Activated B cell treated with CpG ODN at 0.5 μM for 24 hours (primary cell): ENCODE results near the gene LINGO4. TPM values are rescaled to one million over a fixed set of nuclear protein-coding genes. Genes with fewer than 3 reads are reported as not detected.

Experiments used
- ATAC-seq: fragments of 200-7000 bp; cut with Tn5 transposase; one replicate; pipeline ENCODE4 v1.10.0; 2021; ENCODE audit warnings: low read depth, mild to moderate bottlenecking, moderate library complexity
- CTCF ChIA-PET: fragments of 350-600 bp; sonication (Branson Sonifier 250); formaldehyde crosslinking; loops from one replicate; lab custom pipeline; 2021; ENCODE audit warnings: antibody characterized with exemption; lab: Charles Lee
- POLR2A ChIA-PET: fragments of 350-600 bp; sonication (Branson Sonifier 250); formaldehyde crosslinking; loops from one replicate; lab custom pipeline; 2021; ENCODE audit warnings: antibody characterized with exemption; lab: Charles Lee
- DNase-seq: peaks from one replicate; pipeline ENCODE4 v3.0.0; 2022
- H3K27ac Mint-ChIP-seq: one replicate; pipeline ENCODE4 v1.8.0; 2020; ENCODE audit warnings: mixed read lengths
- H3K27me3 Mint-ChIP-seq: one replicate; pipeline ENCODE4 v1.8.0; 2021; ENCODE audit warnings: mixed read lengths
- H3K36me3 Mint-ChIP-seq: one replicate; pipeline ENCODE4 v1.8.0; 2021; ENCODE audit warnings: low read depth, mixed read lengths
- H3K4me1 Mint-ChIP-seq: one replicate; pipeline ENCODE4 v1.8.0; 2021; ENCODE audit warnings: mixed read lengths
- H3K4me3 Mint-ChIP-seq: one replicate; pipeline ENCODE4 v1.8.0; 2020; ENCODE audit warnings: mild to moderate bottlenecking, mixed read lengths
- H3K9me3 Mint-ChIP-seq: one replicate; pipeline ENCODE4 v1.8.0; 2020; ENCODE audit warnings: mixed read lengths
- intact Hi-C: fragments of 100-400 bp; cut with micrococcal nuclease; formaldehyde crosslinking; loops from one replicate; pipeline ENCODE4 v1.15.1; 2024
- total RNA-seq: library from RNA; stranded (reverse); gene quantifications from 2 replicates; pipeline ENCODE4 v1.2.3, GENCODE V29; 2022
- TF ChIP-seq, protein P1 (sequence below): fragments of 200-600 bp; IDR thresholded peaks from one replicate; pipeline ENCODE4 v1.8.0; 2022; ENCODE audit warnings: antibody characterized with exemption, mild to moderate bottlenecking

The LINGO4 gene
- total RNA-seq, 1 donor from 2014 or later, result not detected

GRCh38 chr1:151801846-151802245 lies 3.4 kb downstream of the LINGO4 start:
- Mint-ChIP-seq H3K4me3 (no peak overlapping the region), H3K27ac (no peak overlapping the region), H3K9me3 (no peaks in the 10 kb centered on the region), H3K36me3 (no peaks in the 10 kb centered on the region), H3K4me1 (peaks cover 8% of the 10 kb centered on the region), H3K27me3 (peaks cover 7% of the 10 kb centered on the region)
- ChIA-PET POLR2A (no interaction called here), CTCF (no interaction called here)
- no peak for ATAC-seq
- TF ChIP-seq, protein P1, sequence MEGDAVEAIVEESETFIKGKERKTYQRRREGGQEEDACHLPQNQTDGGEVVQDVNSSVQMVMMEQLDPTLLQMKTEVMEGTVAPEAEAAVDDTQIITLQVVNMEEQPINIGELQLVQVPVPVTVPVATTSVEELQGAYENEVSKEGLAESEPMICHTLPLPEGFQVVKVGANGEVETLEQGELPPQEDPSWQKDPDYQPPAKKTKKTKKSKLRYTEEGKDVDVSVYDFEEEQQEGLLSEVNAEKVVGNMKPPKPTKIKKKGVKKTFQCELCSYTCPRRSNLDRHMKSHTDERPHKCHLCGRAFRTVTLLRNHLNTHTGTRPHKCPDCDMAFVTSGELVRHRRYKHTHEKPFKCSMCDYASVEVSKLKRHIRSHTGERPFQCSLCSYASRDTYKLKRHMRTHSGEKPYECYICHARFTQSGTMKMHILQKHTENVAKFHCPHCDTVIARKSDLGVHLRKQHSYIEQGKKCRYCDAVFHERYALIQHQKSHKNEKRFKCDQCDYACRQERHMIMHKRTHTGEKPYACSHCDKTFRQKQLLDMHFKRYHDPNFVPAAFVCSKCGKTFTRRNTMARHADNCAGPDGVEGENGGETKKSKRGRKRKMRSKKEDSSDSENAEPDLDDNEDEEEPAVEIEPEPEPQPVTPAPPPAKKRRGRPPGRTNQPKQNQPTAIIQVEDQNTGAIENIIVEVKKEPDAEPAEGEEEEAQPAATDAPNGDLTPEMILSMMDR, result no peak
- intact Hi-C loops, result no loop called here
- no peak for DNase-seq

DNA sequence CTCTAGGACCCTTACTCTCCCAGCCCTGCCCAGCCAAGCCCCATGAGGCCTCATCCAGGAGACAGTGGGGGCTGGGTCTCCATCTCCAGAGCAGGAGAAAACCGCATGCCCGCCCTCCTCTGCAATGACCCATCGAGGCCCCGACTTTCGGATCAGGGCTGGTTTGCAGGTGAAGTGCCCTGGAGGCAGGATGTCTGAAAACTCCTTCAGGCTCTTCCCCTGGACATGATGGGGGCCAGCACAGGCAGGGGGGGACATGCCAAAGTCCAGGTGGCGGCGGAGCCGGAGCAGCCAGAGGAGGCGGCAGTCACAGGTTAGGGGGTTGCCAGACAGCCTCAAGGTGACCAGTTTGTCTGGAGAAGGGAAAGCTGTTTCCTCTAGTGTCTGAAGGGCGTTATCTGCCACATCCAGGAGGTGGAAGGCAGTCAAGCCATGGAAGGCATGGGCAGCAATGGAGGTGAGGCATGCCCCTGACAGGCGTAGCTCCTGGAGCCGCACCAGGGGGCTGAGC lies 3.9 kb downstream of the LINGO4 start:
- POLR2A ChIA-PET, result interaction anchor here (0.5 kb wide), 1 partner anchor 8 kb away, joined by 8 read pairs; no protein-coding TSS in a partner anchor
- Mint-ChIP-seq H3K9me3 (no peaks in the 10 kb centered on the region), H3K27me3 (peaks cover 7% of the 10 kb centered on the region), H3K27ac (no peak overlapping the region), H3K4me1 (peaks cover 8% of the 10 kb centered on the region), H3K4me3 (no peak overlapping the region), H3K36me3 (no peaks in the 10 kb centered on the region)
- intact Hi-C loops, result no loop called here
- no peak for ATAC-seq
- TF ChIP-seq, protein P1, result no peak
- CTCF ChIA-PET, result no interaction called here
- no peak for DNase-seq

DNA sequence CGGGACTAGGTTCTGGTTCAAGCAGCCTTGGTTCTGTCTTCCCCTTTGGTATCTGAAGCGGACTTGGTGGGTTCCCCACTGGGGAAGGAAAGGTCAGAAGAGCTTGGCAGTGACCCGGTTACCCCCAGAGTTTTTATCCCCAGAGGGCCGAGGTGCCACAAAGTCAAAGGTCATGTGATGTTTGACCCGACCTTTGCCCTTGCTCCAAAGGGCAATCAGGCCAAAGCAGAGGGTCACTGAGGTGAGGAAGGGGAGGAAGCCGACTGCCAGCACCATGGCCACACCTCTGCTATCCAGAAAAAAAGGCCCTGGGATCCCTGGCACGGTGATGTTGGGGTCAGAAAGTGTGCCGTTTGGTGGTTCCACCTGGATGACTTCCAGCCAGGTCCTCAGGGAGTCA lies 4.4 kb downstream of the LINGO4 start:
- CTCF ChIA-PET, result no interaction called here
- intact Hi-C loops, result no loop called here
- POLR2A ChIA-PET, result no interaction called here
- ATAC-seq, result no peak
- no peaks in the 10 kb centered on the region for H3K36me3 Mint-ChIP-seq
- no peak overlapping the region for H3K27ac Mint-ChIP-seq
- H3K9me3 Mint-ChIP-seq, result no peaks in the 10 kb centered on the region
- TF ChIP-seq, protein P1, result no peak
- no peak for DNase-seq
- H3K4me1 Mint-ChIP-seq, result peaks cover 8% of the 10 kb centered on the region
- no peak overlapping the region for H3K4me3 Mint-ChIP-seq
- H3K27me3 Mint-ChIP-seq, result peaks cover 7% of the 10 kb centered on the region

- no peak overlapping the region for H3K4me3 Mint-ChIP-seq
- no peak for DNase-seq
- H3K27me3 Mint-ChIP-seq, result peaks cover 7% of the 10 kb centered on the region
- H3K36me3 Mint-ChIP-seq, result no peaks in the 10 kb centered on the region
- POLR2A ChIA-PET, result no interaction called here
- CTCF ChIA-PET, result no interaction called here
- intact Hi-C loops, result no loop called here
- TF ChIP-seq, protein P1, result no peak
- no peak for ATAC-seq
- H3K27ac Mint-ChIP-seq, result no peak overlapping the region
- H3K9me3 Mint-ChIP-seq, result no peaks in the 10 kb centered on the region
- H3K4me1 Mint-ChIP-seq, result peaks cover 6% of the 10 kb centered on the region
Observed at GRCh38 chr1:151799179-151800022, 5.8 kb downstream of the LINGO4 start.

DNA sequence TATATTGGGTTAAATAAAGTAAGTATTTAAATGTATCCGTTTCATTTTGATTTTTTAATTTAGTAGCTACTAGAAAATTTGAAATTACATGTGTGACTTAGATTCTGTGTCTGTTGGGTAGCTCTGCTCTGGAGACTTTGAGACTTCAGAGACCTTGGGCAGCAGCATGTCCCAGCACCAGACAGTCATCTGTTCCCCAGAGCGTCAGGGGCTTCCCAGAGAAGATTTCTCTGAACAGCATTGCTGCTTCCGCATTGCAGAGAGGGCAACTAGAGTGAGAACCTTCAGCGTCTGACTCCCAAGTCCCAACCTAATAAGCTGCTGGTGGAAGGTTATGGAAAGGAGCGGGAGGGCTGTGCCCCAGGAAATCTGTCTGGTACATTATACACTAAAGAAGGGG lies 6.6 kb downstream of the LINGO4 start:
- Mint-ChIP-seq H3K4me1 (no peaks in the 10 kb centered on the region), H3K27me3 (peaks cover 7% of the 10 kb centered on the region), H3K36me3 (no peaks in the 10 kb centered on the region), H3K9me3 (no peaks in the 10 kb centered on the region), H3K4me3 (no peak overlapping the region), H3K27ac (no peak overlapping the region)
- TF ChIP-seq, protein P1, result no peak
- ATAC-seq (no peak), DNase-seq (no peak)
- POLR2A ChIA-PET, result no interaction called here
- intact Hi-C loops, result no loop called here
- CTCF ChIA-PET, result no interaction called here
